ENCODE data around the gene BCL6B.

DNA sequence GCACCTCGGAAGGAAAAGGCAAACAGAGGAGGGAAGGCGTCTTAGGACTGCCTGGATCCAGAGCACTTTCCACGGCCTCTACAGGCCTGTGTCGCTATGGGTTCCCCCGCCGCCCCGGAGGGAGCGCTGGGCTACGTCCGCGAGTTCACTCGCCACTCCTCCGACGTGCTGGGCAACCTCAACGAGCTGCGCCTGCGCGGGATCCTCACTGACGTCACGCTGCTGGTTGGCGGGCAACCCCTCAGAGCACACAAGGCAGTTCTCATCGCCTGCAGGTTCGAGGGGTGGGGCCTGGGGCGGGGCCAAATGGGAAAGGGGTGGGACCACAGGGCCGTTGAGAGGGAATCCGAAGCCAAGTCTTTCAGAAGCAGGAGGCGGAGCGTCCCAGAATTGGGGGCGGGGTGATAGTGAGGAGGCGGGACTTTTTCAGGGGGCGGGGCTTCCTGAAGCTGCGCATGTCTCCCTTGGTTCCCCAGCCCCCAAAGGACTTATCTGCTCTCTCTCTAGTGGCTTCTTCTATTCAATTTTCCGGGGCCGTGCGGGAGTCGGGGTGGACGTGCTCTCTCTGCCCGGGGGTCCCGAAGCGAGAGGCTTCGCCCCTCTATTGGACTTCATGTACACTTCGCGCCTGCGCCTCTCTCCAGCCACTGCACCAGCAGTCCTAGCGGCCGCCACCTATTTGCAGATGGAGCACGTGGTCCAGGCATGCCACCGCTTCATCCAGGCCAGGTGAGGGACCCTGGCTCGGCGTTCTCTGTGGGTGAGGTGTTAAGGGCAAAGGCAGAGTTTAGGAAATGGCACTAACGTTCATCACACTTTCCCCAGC, 939 bp downstream of the BCL6B start:
- TF ChIP-seq, protein P1, sequence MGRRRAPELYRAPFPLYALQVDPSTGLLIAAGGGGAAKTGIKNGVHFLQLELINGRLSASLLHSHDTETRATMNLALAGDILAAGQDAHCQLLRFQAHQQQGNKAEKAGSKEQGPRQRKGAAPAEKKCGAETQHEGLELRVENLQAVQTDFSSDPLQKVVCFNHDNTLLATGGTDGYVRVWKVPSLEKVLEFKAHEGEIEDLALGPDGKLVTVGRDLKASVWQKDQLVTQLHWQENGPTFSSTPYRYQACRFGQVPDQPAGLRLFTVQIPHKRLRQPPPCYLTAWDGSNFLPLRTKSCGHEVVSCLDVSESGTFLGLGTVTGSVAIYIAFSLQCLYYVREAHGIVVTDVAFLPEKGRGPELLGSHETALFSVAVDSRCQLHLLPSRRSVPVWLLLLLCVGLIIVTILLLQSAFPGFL (CRISPR knock-in tag; IDR thresholded peaks at IDR 0.05; ENCODE audit: borderline replicate concordance) = no peak
- TF ChIP-seq, protein P2, sequence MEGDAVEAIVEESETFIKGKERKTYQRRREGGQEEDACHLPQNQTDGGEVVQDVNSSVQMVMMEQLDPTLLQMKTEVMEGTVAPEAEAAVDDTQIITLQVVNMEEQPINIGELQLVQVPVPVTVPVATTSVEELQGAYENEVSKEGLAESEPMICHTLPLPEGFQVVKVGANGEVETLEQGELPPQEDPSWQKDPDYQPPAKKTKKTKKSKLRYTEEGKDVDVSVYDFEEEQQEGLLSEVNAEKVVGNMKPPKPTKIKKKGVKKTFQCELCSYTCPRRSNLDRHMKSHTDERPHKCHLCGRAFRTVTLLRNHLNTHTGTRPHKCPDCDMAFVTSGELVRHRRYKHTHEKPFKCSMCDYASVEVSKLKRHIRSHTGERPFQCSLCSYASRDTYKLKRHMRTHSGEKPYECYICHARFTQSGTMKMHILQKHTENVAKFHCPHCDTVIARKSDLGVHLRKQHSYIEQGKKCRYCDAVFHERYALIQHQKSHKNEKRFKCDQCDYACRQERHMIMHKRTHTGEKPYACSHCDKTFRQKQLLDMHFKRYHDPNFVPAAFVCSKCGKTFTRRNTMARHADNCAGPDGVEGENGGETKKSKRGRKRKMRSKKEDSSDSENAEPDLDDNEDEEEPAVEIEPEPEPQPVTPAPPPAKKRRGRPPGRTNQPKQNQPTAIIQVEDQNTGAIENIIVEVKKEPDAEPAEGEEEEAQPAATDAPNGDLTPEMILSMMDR (IDR thresholded peaks at IDR 0.05) = no peak
- TF ChIP-seq SMAD3 (CRISPR knock-in tag; IDR thresholded peaks at IDR 0.05; ENCODE audit: borderline replicate concordance) (no peak), PRRX2 (CRISPR knock-in tag; IDR thresholded peaks at IDR 0.05) (no peak)

All from WTC11 (cell line).